NCI-H2029 treated with DMSO at 0.1 percent for 48 hours (cell line): ENCODE data around the gene TXNL4B.
"Not testable (repeated sequence)": the region's sequence is repeated elsewhere in the genome, so short reads cannot be mapped to it uniquely, and the experiment has no call there.

ENCODE experiments used
- DNase-seq: peaks from one replicate; lab custom pipeline; 2025; lab: John Stamatoyannopoulos, UW

TXNL4B gene

GRCh38 chr16:72111657-72112451, 18.4 kb upstream of the TXNL4B start:
- no peak for DNase-seq

- DNase-seq, result no peak
These were observed 17.5 kb upstream of the TXNL4B start for GRCh38 chr16:72110662-72111615.

- no peak for DNase-seq
These were observed 16.6 kb upstream of the TXNL4B start for GRCh38 chr16:72109966-72110530.

- DNase-seq, result no peak
These were observed 15.9 kb upstream of the TXNL4B start for GRCh38 chr16:72109300-72109699.

GRCh38 chr16:72108353-72109102, 15.1 kb upstream of the TXNL4B start:
- no peak for DNase-seq

- DNase-seq, result no peak
These were observed 14.0 kb upstream of the TXNL4B start for GRCh38 chr16:72107371-72107770.

GRCh38 chr16:72105978-72106377, 12.6 kb upstream of the TXNL4B start:
- no peak for DNase-seq

GRCh38 chr16:72104905-72105304, 11.5 kb upstream of the TXNL4B start:
- no peak for DNase-seq

- no peak for DNase-seq
These were observed 7.8 kb upstream of the TXNL4B start for GRCh38 chr16:72101195-72101594.

- no peak for DNase-seq
These were observed 6.0 kb upstream of the TXNL4B start for GRCh38 chr16:72099377-72099818.

- no peak for DNase-seq
These were observed 5.5 kb upstream of the TXNL4B start for GRCh38 chr16:72098936-72099335.

GRCh38 chr16:72094266-72094610, 818 bp upstream of the TXNL4B start:
- no peak for DNase-seq

GRCh38 chr16:72092832-72093447, 480 bp downstream of the TXNL4B start:
- no peak for DNase-seq

GRCh38 chr16:72091217-72091616, 2.2 kb downstream of the TXNL4B start:
- no peak for DNase-seq

- no peak for DNase-seq
These were observed 8.4 kb downstream of the TXNL4B start for GRCh38 chr16:72085002-72085401.

- DNase-seq, result no peak
These were observed 9.0 kb downstream of the TXNL4B start for GRCh38 chr16:72084445-72084844.

GRCh38 chr16:72083778-72084404, 9.5 kb downstream of the TXNL4B start:
- no peak for DNase-seq

GRCh38 chr16:72076991-72077706, 16.3 kb downstream of the TXNL4B start:
- not testable (repeated sequence) for DNase-seq

- not testable (repeated sequence) for DNase-seq
These were observed 18.4 kb downstream of the TXNL4B start for GRCh38 chr16:72075067-72075466.

GRCh38 chr16:72073560-72074230, 19.7 kb downstream of the TXNL4B start:
- DNase-seq, result no peak
